HepG2 (cell line): ENCODE results near the gene ABHD1. TPM values are rescaled to one million over a fixed set of nuclear protein-coding genes. Genes with fewer than 3 reads are reported as not detected.

ENCODE experiments used
- ERF ChIP-seq: IDR thresholded peaks from 2 replicates; pipeline ENCODE4 v1.6.1; 2018; ENCODE audit warnings: missing biosample characterization, missing genetic modification reagents
- FIP1L1 ChIP-seq: fragments of 200-400 bp; formaldehyde crosslinking; IDR thresholded peaks from 2 replicates; pipeline ENCODE4 v1.6.1; 2018; ENCODE audit warnings: low read depth, mild to moderate bottlenecking, low read length, moderate library complexity, borderline replicate concordance; ENCODE audit not compliant: insufficient read depth
- HNRNPLL ChIP-seq: fragments of 200-400 bp; formaldehyde crosslinking; IDR thresholded peaks from 2 replicates; pipeline ENCODE4 v1.6.1; 2017; ENCODE audit warnings: mild to moderate bottlenecking, low read depth, low read length; ENCODE audit not compliant: poor library complexity, severe bottlenecking
- MEIS1 ChIP-seq: sonication (generic); formaldehyde crosslinking; IDR thresholded peaks from 2 replicates; pipeline ENCODE4 v1.9.0; 2021; ENCODE audit warnings: mild to moderate bottlenecking, missing genetic modification reagents, moderate library complexity, borderline replicate concordance
- SNAPC4 ChIP-seq: sonication (generic); formaldehyde crosslinking; IDR thresholded peaks from 2 replicates; pipeline ENCODE4 v1.4.0; 2020; ENCODE audit warnings: mild to moderate bottlenecking, missing genetic modification reagents
- TEAD3 ChIP-seq: optimal IDR thresholded peaks from 2 replicates; pipeline ENCODE3; 2016; ENCODE audit warnings: borderline replicate concordance
- TFE3 ChIP-seq: IDR thresholded peaks from 2 replicates; pipeline ENCODE4 v1.6.1; 2016
- ZBED4 ChIP-seq: sonication (generic); formaldehyde crosslinking; IDR thresholded peaks from 2 replicates; pipeline ENCODE4 v1.4.0; 2020; ENCODE audit warnings: missing genetic modification reagents, borderline replicate concordance
- ZNF234 ChIP-seq: sonication (generic); formaldehyde crosslinking; conservative IDR thresholded peaks from 2 replicates; pipeline ENCODE4 v1.5.1; 2020; ENCODE audit warnings: mild to moderate bottlenecking, missing genetic modification reagents
- ZNF263 ChIP-seq: sonication (generic); formaldehyde crosslinking; IDR thresholded peaks from 2 replicates; pipeline ENCODE4 v1.4.0; 2020; ENCODE audit warnings: missing genetic modification reagents
- ZNF672 ChIP-seq: sonication (generic); formaldehyde crosslinking; IDR thresholded peaks from 2 replicates; pipeline ENCODE4 v1.8.1; 2022; ENCODE audit warnings: missing genetic modification reagents
- ZNF687 ChIP-seq: sonication (generic); formaldehyde crosslinking; IDR thresholded peaks from 2 replicates; pipeline ENCODE4 v1.5.1; 2020; ENCODE audit warnings: mild to moderate bottlenecking, missing genetic modification reagents, moderate library complexity
- polyA plus RNA-seq, 8 experiments: library from polyadenylated mRNA; depleted of rRNA in 3 of 8; stranded (reverse) in 7 of 8; unstranded in 1 of 8; fragments of >200 nt; fragmentation: Illumina TruSeq in 4 of 8; extraction: Trizol in 4 of 8; gene quantifications; 2 replicates each; pipeline versions ENCODE4 v1.2.1 to v1.2.3, GENCODE V29; 2011 to 2016; ENCODE audit warnings: low read depth in 4 of 8, missing spikeins in 1 of 8, mixed read lengths in 1 of 8; ENCODE audit not compliant: insufficient read depth in 1 of 8
- total RNA-seq, 5 experiments: library from RNA; depleted of rRNA; stranded (reverse); fragments of >200 nt; fragmentation: Illumina TruSeq; extraction: Trizol; gene quantifications; 2 replicates each; pipeline ENCODE4 v1.2.3, GENCODE V29; 2016; ENCODE audit warnings: low read depth in 1 of 5

Gene ABHD1
- total and polyA plus RNA-seq, 2 of the 13 experiments (the other 11 are each of a cell fraction or from before 2014, with no cell fraction given), result 0.04 to 0.81 TPM

- peak; percentile 29; the same call in 1 of the 2 replicates for TF ChIP-seq ZNF687 (CRISPR knock-in tag)
- TF ChIP-seq SNAPC4 (CRISPR knock-in tag), result no peak
- peak; percentile 82 for TF ChIP-seq ERF
- TF ChIP-seq ZBED4 (CRISPR knock-in tag), result no peak; the same call in 1 of the 2 replicates
- TF ChIP-seq ZNF672, result no peak; the same call in 1 of the 2 replicates
- no peak for TF ChIP-seq ZNF234 (CRISPR knock-in tag)
- peak; percentile 57; the same call in 1 of the 2 replicates for TF ChIP-seq TFE3 (CRISPR knock-in tag)
- TF ChIP-seq TEAD3 (CRISPR knock-in tag), result peak; percentile 64
- TF ChIP-seq ZNF263 (CRISPR knock-in tag), result peak; percentile 98
- TF ChIP-seq HNRNPLL, result no peak
- no peak for TF ChIP-seq FIP1L1
- peak; percentile 93 for TF ChIP-seq MEIS1 (CRISPR knock-in tag)
Measured at GRCh38 chr2:27093430-27094352, 29.9 kb upstream of the ABHD1 start (continued).
